Breast epithelium (tissue), 4 donors: Measurements from ENCODE around the gene FGFR3. TPM values are rescaled to one million over a fixed set of nuclear protein-coding genes. Genes with fewer than 3 reads are reported as not detected.

Experiments used
- DNase-seq, 2 donors: peaks; one replicate each; pipeline ENCODE4 v3.0.0-alpha.2; 2019; ENCODE audit warnings: low spot score in 2 of 2
- H3K27ac ChIP-seq, 2 donors: fragments of 200-600 bp; sonication (generic) in 1 of 2; one replicate each; pipeline ENCODE4 v1.5.1; 2016 to 2019; ENCODE audit warnings: mild to moderate bottlenecking in 1 of 2
- H3K27me3 ChIP-seq, 2 donors: fragments of 200-600 bp; sonication (generic) in 1 of 2; one replicate each; pipeline versions ENCODE4 v1.5.1 to v1.6.0; 2017 to 2019; ENCODE audit warnings: control low read depth in 1 of 2, mild to moderate bottlenecking in 1 of 2
- H3K36me3 ChIP-seq: fragments of 200-600 bp; one replicate; pipeline ENCODE4 v1.5.1; 2019
- H3K4me1 ChIP-seq, 2 donors: fragments of 200-600 bp; sonication (generic); one replicate each; pipeline ENCODE4 v1.5.1; 2016 to 2019; ENCODE audit warnings: control low read depth in 1 of 2
- H3K4me3 ChIP-seq, 3 donors: fragments of 200-600 bp; sonication (generic); 1 replicate in 2 of 3; 2 replicates in 1 of 3; pipeline ENCODE4 v1.5.1; 2016 to 2019; ENCODE audit warnings: mild to moderate bottlenecking in 3 of 3, moderate library complexity in 2 of 3
- H3K9me3 ChIP-seq, 2 donors: fragments of 200-600 bp; sonication (generic) in 1 of 2; one replicate each; pipeline ENCODE4 v1.5.1; 2016 to 2019; ENCODE audit warnings: control low read depth in 1 of 2
- CTCF ChIP-seq, 3 donors: fragments of 450-650 bp; IDR thresholded peaks; one replicate each; pipeline ENCODE4 v1.5.1; 2016 to 2017; ENCODE audit warnings: antibody characterized with exemption in 3 of 3, mild to moderate bottlenecking in 3 of 3, moderate library complexity in 3 of 3
- POLR2A ChIP-seq: fragments of 450-650 bp; IDR thresholded peaks from one replicate; pipeline ENCODE4 v1.6.1; 2016; ENCODE audit warnings: antibody characterized with exemption, mild to moderate bottlenecking, moderate library complexity
- POLR2AphosphoS5 ChIP-seq, 3 donors: sonication (generic); formaldehyde crosslinking; IDR thresholded peaks; one replicate each; pipeline ENCODE4 v1.6.1; 2017; ENCODE audit warnings: antibody characterized with exemption in 3 of 3
- intact Hi-C: fragments of 100-400 bp; cut with DNase I; formaldehyde crosslinking; loops from one replicate; pipeline ENCODE4 v1.15.1; 2023; ENCODE audit warnings: low total_unique reads
- total RNA-seq, 3 donors: library from RNA; depleted of rRNA; stranded (reverse); fragments of >200 nt; gene quantifications; one replicate each; pipeline ENCODE4 v1.1.0, GENCODE V29; 2016

Gene FGFR3
- total RNA-seq, 3 donors from 2014 or later, result 0.80 to 3.5 (median 2.0) TPM

- TF ChIP-seq CTCF (IDR thresholded peaks at IDR 0.05), result no peak
- TF ChIP-seq POLR2AphosphoS5 (IDR thresholded peaks at IDR 0.05), result no peak
- no peak for TF ChIP-seq POLR2A
- Histone ChIP-seq H3K27me3 (no peaks in the 10 kb centered on the region), H3K27ac (no peak overlapping the region), H3K36me3 (no peaks in the 10 kb centered on the region), H3K9me3 (no peaks in the 10 kb centered on the region), H3K4me1 (no peaks in the 10 kb centered on the region), H3K4me3 (no peak overlapping the region)
- intact Hi-C loops, result no loop called here
- DNase-seq, result no peak
These were observed 5.5 kb upstream of the FGFR3 start for GRCh38 chr4:1787411-1788077.

- Histone ChIP-seq H3K36me3 (no peaks in the 10 kb centered on the region), H3K4me1 (no peaks in the 10 kb centered on the region), H3K4me3 (no peak overlapping the region), H3K27ac (no peak overlapping the region), H3K27me3 (no peaks in the 10 kb centered on the region), H3K9me3 (no peaks in the 10 kb centered on the region)
- intact Hi-C loops, result no loop called here
- DNase-seq, result no peak
- TF ChIP-seq CTCF (IDR thresholded peaks at IDR 0.05), result no peak
- no peak for TF ChIP-seq POLR2AphosphoS5 (IDR thresholded peaks at IDR 0.05)
- TF ChIP-seq POLR2A, result no peak
These were observed 4.7 kb upstream of the FGFR3 start for GRCh38 chr4:1788254-1788973.

- Histone ChIP-seq H3K27me3 (peaks cover 7% of the 10 kb centered on the region in 2 donors), H3K9me3 (no peaks in the 10 kb centered on the region), H3K4me3 (no peak overlapping the region), H3K36me3 (no peaks in the 10 kb centered on the region), H3K4me1 (peaks cover 6 to 10% of the 10 kb centered on the region in 2 donors), H3K27ac (no peak overlapping the region)
- DNase-seq, result no peak
- no peak for TF ChIP-seq POLR2A
- TF ChIP-seq POLR2AphosphoS5 (IDR thresholded peaks at IDR 0.05), result no peak
- TF ChIP-seq CTCF (IDR thresholded peaks at IDR 0.05), result no peak
- intact Hi-C loops, result no loop called here
These were observed 3.5 kb upstream of the FGFR3 start for GRCh38 chr4:1789552-1789951.

- no peak for DNase-seq
- TF ChIP-seq POLR2AphosphoS5 (IDR thresholded peaks at IDR 0.05), result no peak
- TF ChIP-seq CTCF (IDR thresholded peaks at IDR 0.05), result no peak
- no peak for TF ChIP-seq POLR2A
- no peak overlapping the region for H3K4me3 ChIP-seq
- peaks cover 11% of the 10 kb centered on the region in 2 donors for H3K27me3 ChIP-seq
- no peaks in the 10 kb centered on the region for H3K9me3 ChIP-seq
- H3K4me1 ChIP-seq, result peaks cover 10 to 14% of the 10 kb centered on the region in 2 donors
- no peaks in the 10 kb centered on the region for H3K36me3 ChIP-seq
- no peak overlapping the region for H3K27ac ChIP-seq
- intact Hi-C loops, result loop anchor here (10.0 kb wide), 1 partner anchor 135 kb away; no protein-coding TSS in a partner anchor
These were observed 3.1 kb upstream of the FGFR3 start for GRCh38 chr4:1790005-1790404.

GRCh38 chr4:1792158-1792831 lies 798 bp upstream of the FGFR3 start:
- intact Hi-C loops, result loop anchor here (10.0 kb wide), 1 partner anchor 137 kb away; no protein-coding TSS in a partner anchor
- H3K27me3 ChIP-seq, result peaks cover 16 to 34% of the 10 kb centered on the region in 2 donors
- H3K36me3 ChIP-seq, result no peaks in the 10 kb centered on the region
- no peak overlapping the region for H3K27ac ChIP-seq
- TF ChIP-seq CTCF (IDR thresholded peaks at IDR 0.05), result no peak
- TF ChIP-seq POLR2AphosphoS5 (IDR thresholded peaks at IDR 0.05), result no peak
- no peak for TF ChIP-seq POLR2A
- no peaks in the 10 kb centered on the region for H3K9me3 ChIP-seq
- H3K4me1 ChIP-seq, result peaks cover 14 to 17% of the 10 kb centered on the region in 2 donors
- peak overlapping the region in 2 of 3 donors; percentile 55 to 79 for H3K4me3 ChIP-seq
- DNase-seq, result no peak
